Muscle of leg (tissue), 11 donors: ENCODE results near the gene E4F1. TPM values are rescaled to one million over a fixed set of nuclear protein-coding genes. Genes with fewer than 3 reads are reported as not detected.
"Not testable (repeated sequence)": the region's sequence is repeated elsewhere in the genome, so short reads cannot be mapped to it uniquely, and the experiment has no call there.

ENCODE experiments used
- DNase-seq: peaks from one replicate; pipeline ENCODE4 v3.0.0; 2013
- H3K27ac ChIP-seq: one replicate; pipeline ENCODE4 v1.5.1; 2013; ENCODE audit warnings: mild to moderate bottlenecking, low read length, control low read depth
- H3K27me3 ChIP-seq: one replicate; pipeline ENCODE4 v1.6.1; 2013; ENCODE audit warnings: low read length; ENCODE audit not compliant: control insufficient read depth, insufficient read depth
- H3K36me3 ChIP-seq: one replicate; pipeline ENCODE4 v1.6.1; 2013; ENCODE audit warnings: low read length; ENCODE audit not compliant: control insufficient read depth, insufficient read depth
- H3K4me1 ChIP-seq: one replicate; pipeline ENCODE4 v1.6.1; 2013; ENCODE audit warnings: low read length; ENCODE audit not compliant: control insufficient read depth, insufficient read depth
- H3K4me3 ChIP-seq: one replicate; pipeline ENCODE4 v1.5.1; 2013; ENCODE audit warnings: low read length, control low read depth
- H3K9me3 ChIP-seq: replicated peaks from 2 replicates; pipeline ENCODE4 v1.6.1; 2013; ENCODE audit warnings: low read depth, low read length; ENCODE audit not compliant: control insufficient read depth
- WGBS: methylation state at CpG from one replicate; pipeline ENCODE4 v1.1.5; 2013; ENCODE audit warnings: missing lambda C conversion rate; ENCODE audit not compliant: insufficient coverage; 5-methylcytosine and 5-hydroxymethylcytosine counted together
- polyA plus RNA-seq, 8 donors: library from polyadenylated mRNA; unstranded; fragments of 120-200 nt; gene quantifications; one replicate each; pipeline versions ENCODE4 v1.2.1 to v1.2.3, GENCODE V29; 2013; ENCODE audit warnings: inconsistent platforms in 1 of 8, low replicate concordance in 1 of 8; ENCODE audit not compliant: insufficient read length in 8 of 8, insufficient read depth in 1 of 8
- total RNA-seq: library from RNA; stranded (reverse); fragments of 120-200 nt; gene quantifications from one replicate; pipeline ENCODE4 v1.2.4, GENCODE V29; 2013

The E4F1 gene
- total and polyA plus RNA-seq, 9 donors = 14.2 to 19.3 (median 17.7) TPM

GRCh38 chr16:2235695-2236336 is 12.4 kb downstream of the E4F1 start:
- H3K9me3 ChIP-seq = no peaks in the 10 kb centered on the region
- WGBS = 82% methylated on average over 15 of the region's 19 CpGs
- H3K4me1 ChIP-seq = peaks cover 22% of the 10 kb centered on the region
- H3K27me3 ChIP-seq = peaks cover 37% of the 10 kb centered on the region
- H3K36me3 ChIP-seq = peaks cover 63% of the 10 kb centered on the region
- no peak for DNase-seq
- no peak overlapping the region for H3K27ac ChIP-seq
- no peak overlapping the region for H3K4me3 ChIP-seq

DNA sequence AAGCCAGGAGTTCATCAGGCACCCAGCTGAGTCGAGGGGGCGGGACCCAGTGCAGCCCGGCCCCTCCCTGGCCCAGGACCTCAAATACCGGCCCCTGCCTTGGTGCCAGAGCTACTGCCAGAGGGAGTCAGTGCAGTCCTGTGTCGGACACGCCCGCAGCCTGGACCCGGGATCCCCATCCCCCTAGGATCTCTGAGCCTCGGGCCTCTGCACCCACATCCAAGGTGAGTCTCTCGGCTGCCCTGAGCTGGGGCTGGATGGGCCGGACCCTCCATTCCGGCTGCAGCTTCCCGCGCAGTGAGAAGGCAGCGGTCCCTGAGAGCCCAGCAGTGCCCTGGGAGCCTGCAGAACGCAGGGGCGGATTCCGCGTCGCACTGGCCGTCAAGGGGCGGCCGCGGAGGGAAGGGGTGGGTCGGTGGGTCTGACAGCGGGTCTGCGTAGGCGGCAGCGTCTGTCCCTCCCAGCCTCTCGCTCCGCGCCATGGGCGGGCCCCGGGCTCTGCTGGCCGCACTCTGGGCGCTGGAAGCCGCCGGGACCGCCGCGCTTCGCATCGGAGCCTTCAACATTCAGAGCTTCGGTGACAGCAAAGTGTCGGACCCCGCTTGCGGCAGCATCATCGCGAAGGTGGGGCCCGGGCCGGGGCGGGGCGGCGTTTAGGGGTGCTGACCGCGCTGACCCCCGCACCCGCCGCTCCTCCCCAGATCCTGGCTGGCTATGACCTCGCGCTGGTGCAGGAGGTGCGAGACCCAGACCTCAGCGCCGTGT is 13.1 kb downstream of the E4F1 start, which contains the start of gene DNASE1L2:
TSS of gene DNASE1L2 (plus strand) at position 108 of the 765 bp plus-strand sequence. CDS start at position 481, 373 bp downstream.
- Histone ChIP-seq H3K27ac (no peak within 1 kb of the TSS), H3K9me3 (no peaks in the 10 kb centered on the region), H3K4me3 (peak within 1 kb of the TSS; percentile 10), H3K4me1 (peaks cover 22% of the 10 kb centered on the region), H3K36me3 (peaks cover 64% of the 10 kb centered on the region), H3K27me3 (peaks cover 37% of the 10 kb centered on the region)
- 4% methylated on average over 63 of the region's 64 CpGs for WGBS
- DNase-seq = peak; percentile 49

DNA sequence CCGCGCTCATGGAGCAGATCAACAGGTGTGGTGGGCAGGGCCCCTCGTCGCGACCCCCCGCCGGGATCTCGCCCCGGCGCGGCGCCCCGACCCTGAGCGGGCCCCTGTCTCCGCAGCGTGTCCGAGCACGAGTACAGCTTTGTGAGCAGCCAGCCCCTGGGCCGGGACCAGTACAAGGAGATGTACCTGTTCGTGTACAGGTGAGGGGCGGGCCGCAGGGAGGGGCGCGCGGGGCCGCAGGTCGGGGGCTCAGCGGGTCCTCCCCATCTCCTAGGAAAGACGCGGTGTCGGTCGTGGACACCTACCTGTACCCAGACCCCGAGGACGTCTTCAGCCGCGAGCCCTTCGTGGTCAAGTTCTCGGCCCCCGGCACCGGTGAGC is 13.7 kb downstream of the E4F1 start:
- H3K27ac ChIP-seq = no peak overlapping the region
- H3K4me3 ChIP-seq = peak overlapping the region; percentile 10
- H3K4me1 ChIP-seq = peaks cover 22% of the 10 kb centered on the region
- H3K36me3 ChIP-seq = peaks cover 59% of the 10 kb centered on the region
- DNase-seq = no peak
- peaks cover 37% of the 10 kb centered on the region for H3K27me3 ChIP-seq
- WGBS = 2% methylated on average over 37 of the region's 40 CpGs
- no peaks in the 10 kb centered on the region for H3K9me3 ChIP-seq

- 10% methylated on average over 65 of the region's 65 CpGs for WGBS
- no peak for DNase-seq
- H3K4me3 ChIP-seq = no peak overlapping the region
These were observed 14.2 kb downstream of the E4F1 start for GRCh38 chr16:2237493-2238149.

DNA sequence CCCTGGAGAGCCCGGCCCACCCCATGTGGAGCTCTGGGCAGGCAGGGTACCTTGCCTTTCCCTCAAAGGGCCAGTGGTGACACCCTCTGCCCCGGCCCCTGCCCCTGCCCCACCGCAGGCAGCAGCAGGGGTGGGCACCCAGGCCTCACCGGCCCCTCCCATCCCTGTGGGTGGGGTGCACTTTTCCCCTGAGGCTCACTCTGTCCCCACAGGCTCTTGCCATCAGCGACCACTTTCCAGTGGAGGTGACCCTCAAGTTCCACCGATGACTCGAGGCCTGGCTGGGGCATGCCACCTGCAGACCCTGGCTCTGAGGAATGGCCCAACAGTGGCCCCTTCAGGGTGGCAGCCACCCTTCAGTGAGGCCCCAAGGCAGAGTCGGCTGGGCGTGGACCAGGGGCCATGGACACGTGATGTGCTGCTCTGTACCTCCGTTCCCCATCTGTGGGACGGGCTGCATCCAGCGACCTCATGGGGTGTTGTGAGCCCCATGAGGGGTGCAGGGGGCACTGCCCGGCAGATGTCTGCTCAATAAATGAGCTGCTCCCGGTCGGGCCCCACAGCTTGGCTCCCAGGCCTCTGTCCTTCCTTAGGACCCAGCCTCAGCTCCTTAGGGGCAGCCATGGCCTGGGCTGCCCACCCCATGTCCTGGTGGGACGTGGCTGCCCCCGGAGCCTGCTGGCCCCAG is 14.9 kb downstream of the E4F1 start:
- Histone ChIP-seq H3K27ac (no peak overlapping the region), H3K9me3 (no peaks in the 10 kb centered on the region), H3K36me3 (peaks cover 59% of the 10 kb centered on the region), H3K4me1 (peaks cover 22% of the 10 kb centered on the region), H3K27me3 (peaks cover 37% of the 10 kb centered on the region), H3K4me3 (no peak overlapping the region)
- DNase-seq = no peak
- WGBS = 51% methylated on average over 18 of the region's 18 CpGs

More at GRCh38 chr16:2237493-2238149, 14.2 kb downstream of the E4F1 start:
- Histone ChIP-seq H3K36me3 (peaks cover 59% of the 10 kb centered on the region), H3K4me1 (peaks cover 22% of the 10 kb centered on the region), H3K9me3 (no peaks in the 10 kb centered on the region), H3K27ac (no peak overlapping the region), H3K27me3 (peaks cover 37% of the 10 kb centered on the region)

- peaks cover 37% of the 10 kb centered on the region for H3K27me3 ChIP-seq
- peaks cover 22% of the 10 kb centered on the region for H3K4me1 ChIP-seq
- H3K9me3 ChIP-seq = no peaks in the 10 kb centered on the region
- DNase-seq = no peak
- no peak overlapping the region for H3K27ac ChIP-seq
- peaks cover 59% of the 10 kb centered on the region for H3K36me3 ChIP-seq
- H3K4me3 ChIP-seq = no peak overlapping the region
- WGBS = 66% methylated on average over 12 of the region's 15 CpGs
These were observed 15.7 kb downstream of the E4F1 start for GRCh38 chr16:2238838-2239675.

DNA sequence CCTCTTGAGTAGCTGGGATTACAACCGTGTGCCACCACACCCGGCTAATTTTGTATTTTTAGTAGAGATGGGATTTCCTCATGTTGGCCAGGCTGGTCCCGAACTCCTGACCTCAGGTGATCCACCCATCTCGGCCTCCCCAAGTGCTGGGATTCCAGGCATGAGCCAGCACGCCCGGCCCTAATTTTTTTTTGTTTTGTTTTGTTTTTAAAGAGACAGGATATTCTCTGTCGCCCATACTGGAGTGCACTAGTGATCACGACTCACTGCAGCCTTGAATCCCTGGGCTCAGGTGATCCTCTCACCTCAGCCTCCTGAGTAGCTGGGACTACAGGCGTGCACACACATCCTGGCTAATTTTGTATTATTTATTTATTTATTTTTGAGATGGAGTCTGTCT is 16.9 kb downstream of the E4F1 start:
- H3K27ac ChIP-seq, H3K4me3 ChIP-seq, DNase-seq, H3K9me3 ChIP-seq: not testable (repeated sequence)
- peaks cover 22% of the 10 kb centered on the region for H3K4me1 ChIP-seq
- H3K36me3 ChIP-seq = peaks cover 60% of the 10 kb centered on the region
- peaks cover 34% of the 10 kb centered on the region for H3K27me3 ChIP-seq
- no CpG with 5 or more reads among the region's 9 CpGs for WGBS

- Histone ChIP-seq H3K4me3 (no peak overlapping the region), H3K4me1 (peaks cover 4% of the 10 kb centered on the region), H3K36me3 (peaks cover 73% of the 10 kb centered on the region), H3K27me3 (peaks cover 12% of the 10 kb centered on the region), H3K9me3 (no peaks in the 10 kb centered on the region), H3K27ac (no peak overlapping the region)
- 77% methylated on average over 11 of the region's 11 CpGs for WGBS
- no peak for DNase-seq
These were observed 19.2 kb downstream of the E4F1 start for GRCh38 chr16:2242598-2242997.

DNA sequence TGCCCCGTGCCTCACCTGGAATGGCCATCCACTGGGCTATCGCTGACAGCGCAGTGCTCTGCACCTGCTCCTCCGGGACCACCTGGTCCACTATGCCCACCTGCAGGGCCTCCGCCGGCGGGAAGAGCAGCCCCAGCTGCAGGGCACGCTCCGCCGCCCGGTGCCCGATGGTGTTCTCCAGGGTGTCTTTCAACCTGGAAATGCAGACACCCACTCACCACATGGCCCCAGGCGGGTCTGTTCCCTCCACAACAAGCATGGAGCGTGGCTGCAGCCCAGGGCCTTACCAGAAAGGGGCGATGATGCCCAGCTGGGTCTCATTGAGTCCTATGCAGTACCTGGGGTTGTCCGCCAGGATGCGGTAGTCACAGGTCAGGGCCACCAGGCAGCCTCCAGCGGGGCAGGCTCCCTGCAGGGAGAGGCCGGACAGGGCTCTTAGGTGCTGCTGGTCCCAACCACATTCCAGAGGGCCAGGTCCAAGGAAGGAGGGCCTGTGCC is 19.7 kb downstream of the E4F1 start:
- no peak overlapping the region for H3K27ac ChIP-seq
- DNase-seq = no peak
- peaks cover 7% of the 10 kb centered on the region for H3K27me3 ChIP-seq
- 96% methylated on average over 19 of the region's 19 CpGs for WGBS
- H3K4me1 ChIP-seq = no peaks in the 10 kb centered on the region
- peaks cover 75% of the 10 kb centered on the region for H3K36me3 ChIP-seq
- H3K9me3 ChIP-seq = no peaks in the 10 kb centered on the region
- H3K4me3 ChIP-seq = no peak overlapping the region
